NCI-H146 treated with DMSO at 0.1 percent for 48 hours (cell line): ENCODE measurements around the gene PRIM1.
A peak's percentile ranks its signal among the peaks of the same experiment; 100 is the strongest.
"Not testable (repeated sequence)": the region's sequence is repeated elsewhere in the genome, so short reads cannot be mapped to it uniquely, and the experiment has no call there.

ENCODE experiments used
- DNase-seq: peaks from one replicate; lab custom pipeline; 2025; ENCODE audit not compliant: unreplicated experiment; lab: John Stamatoyannopoulos, UW

Gene PRIM1

GRCh38 chr12:56751712-56752598, at the start of gene PRIM1:
Gene PRIM1 (minus strand): TSS chr12:56752323. CDS start chr12:56752298, 25 bp downstream.
- DNase-seq: peak; percentile 93

DNA sequence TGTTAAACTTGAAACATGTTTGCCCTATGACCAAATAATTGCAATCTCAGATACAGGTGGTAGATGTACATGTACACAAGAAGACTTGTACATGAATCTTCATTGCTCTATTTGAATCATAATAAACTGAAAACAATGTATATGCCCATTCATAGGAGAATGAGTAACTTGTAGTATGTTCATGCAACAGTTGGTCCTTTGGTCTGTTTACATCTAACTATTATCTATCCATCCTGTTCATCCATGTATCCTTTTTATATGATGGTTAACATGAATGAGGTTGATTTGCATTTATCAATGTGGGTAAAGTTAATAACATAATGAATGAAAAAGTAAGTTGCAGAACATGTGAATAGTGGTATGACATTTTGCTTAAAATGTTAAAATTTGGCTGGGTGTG, 48.1 kb upstream of the PRIM1 start:
- DNase-seq: no peak

DNA sequence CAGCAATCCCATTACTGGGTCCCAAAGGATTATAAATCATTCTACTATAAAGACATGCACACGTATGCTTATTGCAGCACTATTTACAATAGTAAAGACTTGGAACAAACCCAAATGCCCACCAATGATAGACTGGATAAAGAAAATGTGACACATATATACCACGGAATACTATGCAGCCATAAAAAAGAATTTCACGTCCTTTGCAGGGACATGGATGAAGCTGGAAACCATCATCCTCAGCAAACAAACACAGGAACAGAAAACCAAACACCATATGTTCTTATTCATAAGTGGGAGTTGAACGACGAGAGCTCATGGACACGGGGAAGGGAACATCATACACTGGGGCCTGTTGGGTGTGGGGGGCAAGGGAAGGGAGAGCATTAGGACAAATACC, 47.2 kb upstream of the PRIM1 start:
- not testable (repeated sequence) for DNase-seq

DNA sequence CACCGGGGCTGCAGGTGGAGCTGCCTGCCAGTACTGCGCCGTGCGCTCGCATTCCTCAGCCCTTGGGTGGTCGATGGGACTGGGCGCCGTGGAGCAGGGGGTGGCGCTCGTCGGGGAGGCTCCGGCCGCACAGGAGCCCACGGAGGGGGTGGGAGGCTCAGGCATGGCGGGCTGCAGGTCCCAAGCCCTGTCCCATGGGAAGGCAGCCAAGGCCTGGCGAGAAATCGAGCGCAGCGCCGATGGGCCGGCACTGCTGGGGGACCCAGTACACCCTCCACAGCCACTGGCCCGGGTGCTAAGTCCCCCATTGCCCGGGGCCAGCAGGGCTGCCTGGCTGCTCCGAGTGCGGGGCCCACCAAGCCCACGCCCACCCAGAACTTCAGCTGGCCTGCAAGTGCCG, 43.7 kb upstream of the PRIM1 start:
- DNase-seq: not testable (repeated sequence)

- not testable (repeated sequence) for DNase-seq
Measured at GRCh38 chr12:56795046-56795562, 43.0 kb upstream of the PRIM1 start.

GRCh38 chr12:56793124-56793523, 41.0 kb upstream of the PRIM1 start:
- not testable (repeated sequence) for DNase-seq

GRCh38 chr12:56792678-56793077, 40.6 kb upstream of the PRIM1 start:
- DNase-seq: no peak

DNA sequence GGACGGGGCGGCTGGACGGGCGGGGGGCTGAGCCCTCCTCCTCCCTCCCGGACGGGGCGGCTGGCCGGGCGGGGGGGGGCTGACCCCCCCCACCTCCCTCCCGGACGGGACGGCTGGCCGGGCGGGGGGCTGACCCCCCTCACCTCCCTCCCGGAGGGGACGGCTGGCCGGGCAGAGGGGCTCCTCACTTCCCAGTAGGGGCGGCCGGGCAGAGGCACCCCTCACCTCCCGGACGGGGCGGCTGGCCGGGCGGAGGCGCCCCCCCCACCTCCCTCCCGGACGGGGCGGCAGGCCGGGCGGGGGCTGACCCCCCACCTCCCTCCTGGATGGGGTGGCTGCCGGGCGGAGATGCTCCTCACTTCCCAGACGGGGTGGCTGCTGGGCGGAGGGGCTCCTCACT, 37.3 kb upstream of the PRIM1 start:
- DNase-seq: not testable (repeated sequence)

DNA sequence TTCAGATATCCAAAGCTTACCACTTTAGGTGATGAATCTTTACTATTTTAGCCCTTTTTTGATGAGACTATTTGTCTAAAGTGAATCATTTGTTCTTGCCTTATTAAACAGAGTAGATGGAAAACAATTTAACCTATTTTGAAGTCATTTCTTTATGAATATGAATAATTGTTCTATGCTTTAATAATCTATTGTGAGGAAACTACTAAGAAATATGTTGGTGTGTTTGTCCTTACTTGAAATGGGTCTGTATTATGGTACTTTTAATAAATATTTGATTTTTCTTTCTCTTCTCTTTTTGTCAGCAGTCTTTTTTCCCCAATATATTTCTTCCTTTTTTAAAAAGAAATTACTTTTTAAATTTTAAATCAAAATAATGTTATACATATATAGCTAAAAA, 35.4 kb upstream of the PRIM1 start:
- no peak for DNase-seq

- no peak for DNase-seq
Measured at GRCh38 chr12:56785874-56786273, 33.8 kb upstream of the PRIM1 start.

DNA sequence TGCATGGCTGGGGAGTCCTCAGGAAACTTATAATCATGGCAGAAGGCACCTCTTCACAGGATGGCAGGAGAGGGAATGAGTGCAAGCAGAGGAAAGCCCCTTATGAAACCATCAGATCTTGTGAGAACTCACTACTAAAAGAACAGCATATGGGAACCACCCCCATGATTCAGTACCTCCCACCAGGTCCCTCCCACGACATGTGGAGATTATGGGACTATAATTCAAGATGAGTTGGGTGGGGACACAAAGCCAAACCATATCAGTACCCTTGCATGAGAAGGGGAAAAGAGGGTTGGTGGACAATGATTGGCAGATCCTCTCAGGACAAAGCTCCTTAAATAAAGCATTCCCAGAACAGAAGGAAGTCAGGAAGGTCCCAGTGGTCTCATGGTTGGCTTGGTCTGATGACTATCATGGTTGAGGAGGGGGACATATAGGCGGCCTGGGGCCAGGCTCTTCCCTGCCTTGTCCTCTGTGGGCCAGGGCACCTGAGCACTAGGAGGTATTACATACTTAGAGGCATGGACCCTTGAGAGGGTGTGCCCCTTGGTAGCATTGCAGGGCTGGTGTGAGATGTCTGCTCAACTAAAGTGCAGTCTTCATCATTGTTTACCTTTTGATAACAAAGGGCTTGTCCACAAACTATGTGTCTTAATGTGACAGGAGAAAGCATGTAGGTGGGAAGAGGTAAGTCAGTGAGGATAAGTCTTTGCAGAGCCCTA, 33.2 kb upstream of the PRIM1 start:
- DNase-seq: no peak

GRCh38 chr12:56781726-56782125, 29.6 kb upstream of the PRIM1 start:
- DNase-seq: no peak

- DNase-seq: no peak
Measured at GRCh38 chr12:56778756-56779155, 26.6 kb upstream of the PRIM1 start.

- DNase-seq: no peak
Measured at GRCh38 chr12:56776654-56777053, 24.5 kb upstream of the PRIM1 start.

- no peak for DNase-seq
Measured at GRCh38 chr12:56775638-56776037, 23.5 kb upstream of the PRIM1 start.

DNA sequence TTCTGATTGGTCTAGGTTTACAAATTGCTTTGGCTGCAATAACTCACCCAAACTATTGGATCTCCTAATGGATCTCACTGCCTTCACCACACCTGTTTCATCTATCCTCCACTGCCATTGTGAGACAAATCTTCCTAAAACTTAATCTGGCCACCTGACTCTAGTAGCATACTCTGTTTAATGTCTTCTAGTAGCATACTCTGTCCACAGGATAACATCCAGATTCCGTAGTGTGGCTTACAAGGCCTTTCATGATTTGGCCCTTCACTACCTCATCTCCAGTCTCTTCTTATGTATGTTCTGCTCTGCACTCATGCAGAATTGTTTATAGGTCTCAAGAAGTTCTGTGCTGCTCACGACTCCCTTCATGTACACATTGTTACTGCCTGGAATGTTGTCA, 21.0 kb upstream of the PRIM1 start:
- no peak for DNase-seq

- no peak for DNase-seq
Measured at GRCh38 chr12:56772625-56773024, 20.5 kb upstream of the PRIM1 start.

DNA sequence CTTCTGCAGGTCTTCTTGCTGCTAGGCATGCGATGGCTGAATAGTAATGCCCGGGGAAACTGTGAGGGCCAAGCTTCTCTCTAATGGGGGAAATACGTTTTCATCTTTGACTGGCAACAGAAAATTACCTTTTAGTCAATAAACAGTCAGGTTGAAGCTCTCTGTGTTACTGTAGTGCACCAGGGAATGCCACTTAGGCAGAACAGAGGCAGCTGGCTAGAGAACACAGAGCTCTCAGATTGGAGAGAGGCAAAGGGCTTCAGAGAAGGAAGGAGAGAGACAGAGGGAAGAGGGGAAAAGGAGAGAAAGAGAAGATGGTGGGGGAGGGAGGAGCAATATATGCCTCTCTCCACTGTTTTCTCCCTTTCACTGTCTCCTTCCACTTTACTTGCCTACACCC, 17.7 kb upstream of the PRIM1 start:
- no peak for DNase-seq

GRCh38 chr12:56768424-56768823, 16.3 kb upstream of the PRIM1 start:
- no peak for DNase-seq

DNA sequence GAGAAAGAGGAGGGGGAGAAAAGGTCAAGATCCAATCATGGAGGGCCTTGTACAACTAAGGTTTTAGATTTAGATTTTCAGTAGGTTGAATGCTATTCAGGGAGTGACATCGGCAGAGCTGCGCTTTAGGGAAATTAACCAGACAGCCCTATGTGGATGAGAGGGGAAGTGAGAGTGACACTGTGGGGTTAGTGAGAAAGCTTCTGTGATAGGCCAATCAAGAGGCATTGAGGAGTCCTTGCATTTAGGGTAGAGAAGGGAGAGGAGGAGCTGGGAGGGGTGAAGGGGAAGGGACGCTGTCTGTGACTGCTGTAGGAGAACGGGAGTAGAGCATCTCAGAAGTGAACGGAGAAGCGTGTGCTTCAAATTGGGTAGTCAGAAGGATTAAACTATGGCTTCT, 14.4 kb upstream of the PRIM1 start:
- no peak for DNase-seq

GRCh38 chr12:56763753-56764657, 11.9 kb upstream of the PRIM1 start:
- no peak for DNase-seq
